ENCODE data around the gene PHF5A. TPM values are rescaled to one million over a fixed set of nuclear protein-coding genes. Genes with fewer than 3 reads are reported as not detected.

PHF5A gene
- total RNA-seq, 4 donors from 2014 or later = 21.5 to 47.3 (median 41.5) TPM

GRCh38 chr22:41417622-41418390 lies 50.7 kb downstream of the PHF5A start:
- WGBS, 2 donors = 47 to 66% methylated on average over 6 to 10 of the region's 13 CpGs
- peak overlapping the region in 1 of 4 donors; percentile 21 for H3K4me3 ChIP-seq
- intact Hi-C loops (cut with DNase I) = no loop called here

GRCh38 chr22:41415554-41415953 lies 52.9 kb downstream of the PHF5A start:
- H3K27ac ChIP-seq = peak overlapping the region; percentile 7 to 100 (median 89)

More at GRCh38 chr22:41417622-41418390, 50.7 kb downstream of the PHF5A start:
- peaks cover 29 to 59% (median 38%) of the 10 kb centered on the region in 3 donors for H3K4me1 ChIP-seq
- no peak for TF ChIP-seq CTCF (IDR thresholded peaks at IDR 0.05)
- no peak for TF ChIP-seq POLR2A (IDR thresholded peaks at IDR 0.05)
- H3K9me3 ChIP-seq = no peaks in the 10 kb centered on the region
- no peaks in the 10 kb centered on the region for H3K27me3 ChIP-seq
- no peak for DNase-seq
- peak overlapping the region; percentile 49 to 88 (median 81) for H3K27ac ChIP-seq
- peaks cover 0 to under 1% (median 0%) of the 10 kb centered on the region in 3 donors for H3K36me3 ChIP-seq

GRCh38 chr22:41411021-41411851 lies 57.3 kb downstream of the PHF5A start:
- DNase-seq = no peak
- Histone ChIP-seq H3K4me3 (no peak overlapping the region), H3K4me1 (peaks cover 13 to 68% (median 35%) of the 10 kb centered on the region in 3 donors), H3K27ac (peak overlapping the region; percentile 50 to 100 (median 99)), H3K27me3 (no peaks in the 10 kb centered on the region), H3K36me3 (no peaks in the 10 kb centered on the region), H3K9me3 (no peaks in the 10 kb centered on the region)
- WGBS, 2 donors = 74 to 75% methylated on average over 6 to 7 of the region's 11 CpGs
- intact Hi-C loops (cut with DNase I) = no loop called here
- TF ChIP-seq POLR2A (IDR thresholded peaks at IDR 0.05) (peak in 1 of 4 donors; percentile 60), CTCF (IDR thresholded peaks at IDR 0.05) (no peak)

More at GRCh38 chr22:41415554-41415953, 52.9 kb downstream of the PHF5A start:
- no peak for TF ChIP-seq POLR2A (IDR thresholded peaks at IDR 0.05)
- TF ChIP-seq CTCF (IDR thresholded peaks at IDR 0.05) = no peak
- WGBS, 2 donors = 97% methylated on average over 4 of the region's 4 CpGs; no CpG with 5 or more reads in 1 of the 2 donors
- intact Hi-C loops (cut with DNase I) = no loop called here
- Histone ChIP-seq H3K36me3 (no peaks in the 10 kb centered on the region), H3K27me3 (no peaks in the 10 kb centered on the region), H3K4me1 (peaks cover 29 to 81% (median 50%) of the 10 kb centered on the region in 3 donors), H3K4me3 (peak overlapping the region in 1 of 4 donors; percentile 32), H3K9me3 (no peaks in the 10 kb centered on the region)
- DNase-seq = no peak

GRCh38 chr22:41410311-41410751 lies 58.2 kb downstream of the PHF5A start:
- Histone ChIP-seq H3K27me3 (no peaks in the 10 kb centered on the region), H3K27ac (peak overlapping the region; percentile 50 to 100 (median 99)), H3K4me3 (no peak overlapping the region), H3K4me1 (peaks cover 9 to 60% (median 30%) of the 10 kb centered on the region in 3 donors), H3K9me3 (no peaks in the 10 kb centered on the region), H3K36me3 (no peaks in the 10 kb centered on the region)
- intact Hi-C loops (cut with DNase I) = no loop called here
- no peak for TF ChIP-seq POLR2A (IDR thresholded peaks at IDR 0.05)
- no peak for TF ChIP-seq CTCF (IDR thresholded peaks at IDR 0.05)
- WGBS, 2 donors = 46 to 85% methylated on average over 3 to 7 of the region's 7 CpGs
- DNase-seq = no peak

Other genes starting within 250 kb of the PHF5A start
- gene CHADL, start 227.8 kb downstream of the PHF5A start, total RNA-seq = 1 to 10 TPM; 2.0 to 4.5 (median 3.2) TPM
- gene RANGAP1, start 182.5 kb downstream of the PHF5A start, total RNA-seq = 10 to 100 TPM; 80.1 to 98.5 (median 84.5) TPM
- 10 to 100 TPM; 18.7 to 36.8 (median 20.9) TPM for gene ZC3H7B, start 167.2 kb downstream of the PHF5A start, total RNA-seq
- gene TEF, start 86.8 kb downstream of the PHF5A start, total RNA-seq = 10 to 100 TPM in 2 of 4 donors, 1 to 10 TPM in 2; 3.0 to 17.4 (median 9.7) TPM
- 10 to 100 TPM; 15.7 to 30.5 (median 21.0) TPM for gene TOB2, start 21.9 kb downstream of the PHF5A start, total RNA-seq
- 10 to 100 TPM; 83.7 to 90.4 (median 87.0) TPM for gene ACO2, start 425 bp upstream of the PHF5A start, total RNA-seq
- 10 to 100 TPM; 13.7 to 23.3 (median 16.1) TPM for gene POLR3H, start 75.8 kb upstream of the PHF5A start, total RNA-seq
- 1 to 10 TPM in 2 of 4 donors, under 1 TPM in 2; 0.19 to 2.7 (median 0.73) TPM for gene CSDC2, start 92.3 kb upstream of the PHF5A start, total RNA-seq
- 10 to 100 TPM; 17.9 to 65.2 (median 49.5) TPM for gene PMM1, start 121.1 kb upstream of the PHF5A start, total RNA-seq
- gene DESI1, start 152.4 kb upstream of the PHF5A start, total RNA-seq = 10 to 100 TPM; 22.1 to 34.9 (median 28.4) TPM
- gene XRCC6, start 152.6 kb upstream of the PHF5A start, total RNA-seq = 100 to 1,000 TPM; 161 to 295 (median 222) TPM
- 100 to 1,000 TPM in 2 of 4 donors, 10 to 100 TPM in 2; 71.0 to 128 (median 106) TPM for gene SNU13, start 220.2 kb upstream of the PHF5A start, total RNA-seq
- 1 to 10 TPM in 1 of 4 donors, under 1 TPM in 3; 0.09 to 1.3 (median 0.52) TPM for gene MEI1, start 230.8 kb upstream of the PHF5A start, total RNA-seq